HTR-8/SVneo (cell line): ENCODE data around the gene PLCH2.

Experiments
- DNase-seq: peaks from one replicate; pipeline ENCODE4 v3.0.0; 2011; ENCODE audit warnings: low spot score, mixed read lengths; ENCODE audit not compliant: insufficient read length
- FAIRE-seq: peaks from 2 replicates; lab custom pipeline; 2011; peaks lifted over from hg19 to GRCh38; lab: Jason Lieb, UNC

The PLCH2 gene

DNA sequence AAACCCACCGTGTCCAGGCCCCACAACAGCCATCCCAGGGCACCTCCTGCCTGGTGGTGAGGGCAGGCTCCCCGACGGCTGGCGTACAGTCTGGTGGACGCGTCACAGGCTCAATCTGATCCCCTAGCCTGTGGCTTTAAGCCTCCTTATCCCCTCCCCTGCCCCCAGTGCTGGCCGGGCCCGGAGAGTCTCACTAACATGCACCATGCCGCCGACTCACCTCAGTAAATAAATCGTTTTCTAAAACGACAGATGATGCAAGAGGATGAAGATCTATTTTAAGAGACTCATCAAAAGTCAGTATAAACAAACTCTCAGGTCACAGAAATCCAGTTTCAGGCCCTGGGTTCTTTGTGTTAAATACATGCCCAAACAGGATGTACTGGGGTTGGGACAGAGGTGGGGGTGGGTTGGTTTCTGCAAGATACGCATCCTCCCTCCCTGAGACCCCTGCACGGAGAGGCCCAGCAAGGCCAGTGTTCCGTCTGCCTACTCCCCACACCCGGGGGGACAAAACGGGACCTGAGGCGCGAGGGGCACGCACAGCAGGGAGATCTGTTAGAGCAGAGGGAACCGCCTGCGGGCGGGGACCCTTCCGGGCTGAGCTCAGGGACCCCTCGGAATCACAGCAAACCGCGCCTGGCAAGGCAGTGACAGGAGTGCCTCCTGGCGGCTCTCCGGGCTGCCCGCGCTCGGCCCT is 47.3 kb downstream of the PLCH2 start:
- no peak for FAIRE-seq
- no peak for DNase-seq

GRCh38 chr1:2523891-2524609 is 48.0 kb downstream of the PLCH2 start:
- FAIRE-seq (no peak), DNase-seq (no peak)

GRCh38 chr1:2525572-2525919 is 49.5 kb downstream of the PLCH2 start:
- FAIRE-seq (no peak), DNase-seq (no peak)

- FAIRE-seq (peak; percentile 90), DNase-seq (peak; percentile 87)
Observed at GRCh38 chr1:2525920-2526823, 50.1 kb downstream of the PLCH2 start, which contains the start of gene PANK4. TSS of gene PANK4 (minus strand) at chr1:2526596. CDS start at chr1:2526587, 9 bp downstream.

GRCh38 chr1:2526824-2527555 is 50.9 kb downstream of the PLCH2 start:
- FAIRE-seq (peak; percentile 4), DNase-seq (peak; percentile 35)

DNA sequence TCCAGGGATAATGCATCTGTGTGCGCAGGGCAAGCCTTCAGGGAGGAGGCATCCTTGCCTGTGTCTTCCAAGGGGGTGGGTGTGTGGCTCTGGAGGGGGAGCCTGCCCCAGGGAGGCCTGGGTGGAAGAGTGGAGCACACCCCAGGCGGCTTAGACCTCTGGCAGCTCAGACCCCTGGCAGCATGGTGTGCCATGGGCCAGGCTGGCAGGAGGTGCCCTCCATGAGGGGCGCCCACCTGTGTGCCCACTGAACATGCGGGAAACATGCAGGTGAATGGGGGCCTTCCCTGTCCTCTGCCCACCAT is 51.4 kb downstream of the PLCH2 start:
- no peak for FAIRE-seq
- DNase-seq = no peak

DNA sequence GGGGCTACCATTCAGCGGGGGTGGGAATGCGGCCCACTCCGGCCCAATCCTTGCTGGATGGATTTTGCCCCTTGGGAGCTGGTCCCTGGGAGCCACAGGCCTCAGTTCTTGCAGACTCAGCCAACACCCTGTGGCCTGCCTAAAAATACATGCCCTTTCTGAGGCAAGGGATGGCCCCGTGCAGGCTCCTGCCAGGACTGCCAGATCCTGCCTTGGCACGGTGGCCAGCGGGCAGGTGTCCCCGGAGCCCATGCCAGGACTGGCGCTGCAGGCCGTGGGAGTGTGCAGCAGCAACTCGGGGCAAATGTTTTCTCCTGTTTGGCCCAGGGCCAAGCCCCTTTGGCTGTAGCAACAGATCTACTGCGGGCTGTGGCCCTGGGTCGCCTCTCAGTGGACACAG is 51.9 kb downstream of the PLCH2 start:
- FAIRE-seq (no peak), DNase-seq (no peak)

- FAIRE-seq (no peak), DNase-seq (no peak)
Observed at GRCh38 chr1:2528611-2528965, 52.5 kb downstream of the PLCH2 start.

DNA sequence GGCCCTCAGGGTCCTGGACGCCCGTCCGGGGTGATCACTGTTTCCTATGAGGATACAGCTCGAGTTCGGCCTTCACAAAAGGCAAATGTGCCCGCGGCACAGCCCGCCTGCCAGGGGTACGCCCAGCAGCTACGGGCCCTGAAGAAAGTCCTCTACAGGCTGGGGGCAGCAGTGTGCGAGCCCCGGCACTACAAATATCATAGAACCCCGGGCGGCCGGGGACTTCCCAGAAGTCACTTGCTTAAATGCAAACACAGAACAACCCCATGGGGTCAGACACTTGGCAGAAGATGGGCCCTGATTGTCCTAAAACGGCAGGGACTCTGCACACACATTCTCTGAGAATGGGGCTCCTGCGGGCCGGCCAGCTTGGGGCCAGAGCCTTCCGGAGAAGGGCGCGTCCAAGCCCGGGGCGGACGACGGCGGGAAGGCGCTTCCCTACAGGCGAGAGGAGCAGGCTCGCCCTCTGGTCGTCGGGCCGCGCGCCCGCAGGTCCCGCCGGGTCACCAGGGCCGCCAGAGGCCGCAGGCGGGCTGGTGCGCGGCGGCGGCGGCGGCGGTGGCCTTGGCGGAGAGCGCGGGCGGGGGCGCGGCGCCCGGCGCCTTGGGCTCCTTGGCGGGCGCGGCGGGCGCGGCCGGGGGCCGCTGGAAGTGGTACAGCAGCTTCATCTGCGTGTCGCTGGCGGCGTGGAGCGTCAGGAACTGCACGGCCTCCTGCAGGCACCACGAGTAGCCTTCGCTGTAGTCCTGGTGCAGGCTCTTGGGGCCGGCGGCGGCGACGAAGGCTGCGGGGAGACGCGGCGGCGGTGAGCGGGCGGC is 53.1 kb downstream of the PLCH2 start:
- no peak for FAIRE-seq
- DNase-seq = no peak

GRCh38 chr1:2529784-2530512 is 53.9 kb downstream of the PLCH2 start, which contains the start of gene HES5:
TSS of gene HES5 (minus strand) at chr1:2530263. CDS start at chr1:2530164, 99 bp downstream.
- DNase-seq (no peak), FAIRE-seq (no peak)

DNA sequence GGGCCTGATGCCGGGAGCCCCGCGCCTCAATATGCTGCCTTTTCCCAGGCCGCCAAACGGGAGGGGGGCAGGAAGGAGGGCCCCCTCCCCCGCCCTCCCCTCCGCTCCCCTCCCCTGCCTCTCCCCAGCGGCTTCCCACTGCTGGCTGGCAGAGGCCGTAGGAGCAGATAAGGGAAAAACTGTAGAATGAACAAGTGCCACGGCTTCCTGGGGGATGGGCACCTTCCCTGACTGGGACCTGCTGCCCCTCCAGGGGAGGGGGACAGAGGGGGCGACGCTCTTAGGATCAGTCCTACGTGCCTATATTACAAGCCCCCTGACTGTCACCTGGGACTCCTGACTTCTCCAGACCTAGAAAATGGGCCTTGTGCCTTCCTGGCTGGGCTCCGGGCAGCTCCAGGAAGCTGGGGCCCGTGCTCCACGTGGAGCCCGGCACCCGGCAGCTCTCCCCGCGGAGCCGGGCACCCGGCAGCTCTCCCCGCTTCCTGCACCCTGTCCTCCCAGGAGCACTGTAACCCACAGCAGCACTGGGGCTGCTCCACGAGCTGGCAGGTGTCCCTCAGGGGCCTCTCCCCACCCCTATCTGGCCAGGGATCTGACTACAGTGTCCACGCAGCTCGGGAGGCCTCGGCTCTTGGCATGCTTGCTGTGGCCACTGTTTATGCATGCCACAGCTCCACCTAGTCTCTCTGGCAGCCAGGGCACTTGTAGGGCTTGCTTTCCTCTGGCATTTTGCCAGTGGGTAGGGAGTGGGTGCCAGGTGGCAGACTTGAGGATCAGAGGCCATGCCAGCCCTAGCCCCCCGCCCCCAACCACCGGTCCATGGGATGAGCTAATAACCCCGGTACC is 54.6 kb downstream of the PLCH2 start:
- FAIRE-seq = no peak
- DNase-seq = no peak

- DNase-seq = no peak
- no peak for FAIRE-seq
Observed at GRCh38 chr1:2532485-2533160, 56.5 kb downstream of the PLCH2 start.

- DNase-seq = no peak
- FAIRE-seq = peak; percentile 83
Observed at GRCh38 chr1:2533365-2533764, 57.3 kb downstream of the PLCH2 start.

DNA sequence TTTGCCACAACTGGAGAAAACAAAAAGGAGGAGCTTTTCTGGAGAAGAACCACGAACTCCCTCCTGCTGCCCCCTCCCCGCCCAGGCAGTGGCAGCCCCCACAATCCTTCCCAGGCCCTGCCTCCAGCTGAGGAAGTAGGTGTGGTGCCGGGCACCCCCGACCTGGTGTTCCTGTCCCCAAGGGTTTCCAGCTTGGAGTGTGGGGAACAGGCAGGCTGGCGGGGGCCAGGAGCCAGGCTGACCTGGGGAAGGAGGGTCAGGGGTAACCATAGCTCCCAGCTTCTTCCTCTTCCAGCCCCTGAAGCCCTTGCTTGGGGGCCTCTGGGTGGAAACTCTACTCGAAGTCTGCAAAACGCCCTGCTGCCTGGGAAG is 58.2 kb downstream of the PLCH2 start:
- no peak for FAIRE-seq
- DNase-seq = no peak

DNA sequence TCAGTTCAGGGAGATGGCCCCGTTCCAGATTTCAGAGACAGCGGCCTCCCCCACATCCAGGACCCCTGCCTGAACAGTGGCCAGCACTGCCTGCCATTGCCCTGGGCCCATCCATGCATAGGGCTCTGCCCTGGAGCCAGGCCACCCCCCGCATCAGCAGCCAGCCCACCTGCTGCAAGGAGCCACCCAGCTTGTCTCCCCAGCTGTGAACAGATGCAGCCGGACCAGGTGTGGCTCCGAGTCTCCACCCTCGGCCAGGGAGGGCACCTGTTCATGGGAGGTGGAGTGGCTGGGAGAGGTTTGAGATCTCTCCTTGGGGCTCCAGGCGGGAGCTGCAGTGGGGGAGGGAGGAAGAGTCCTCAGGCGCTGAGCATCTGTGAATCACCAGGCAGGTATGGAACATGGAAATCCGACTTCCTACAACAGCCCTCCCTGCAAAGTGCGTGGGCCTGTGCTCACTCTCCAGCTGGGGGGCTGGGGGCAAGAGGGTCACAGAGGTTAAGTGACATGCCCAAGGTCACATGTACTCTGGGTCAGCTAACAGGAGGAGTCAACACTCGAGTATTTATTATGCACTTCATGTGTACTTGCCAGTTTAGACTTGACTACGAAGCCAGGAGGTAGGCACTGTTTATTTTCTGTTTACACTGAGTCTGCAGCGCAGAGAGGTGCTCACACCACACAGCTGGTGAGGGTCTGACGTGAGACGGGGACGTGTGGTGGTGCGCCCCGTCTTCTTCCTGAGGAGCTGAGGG is 58.8 kb downstream of the PLCH2 start:
- DNase-seq (peak; percentile 60), FAIRE-seq (peak; percentile 60)

DNA sequence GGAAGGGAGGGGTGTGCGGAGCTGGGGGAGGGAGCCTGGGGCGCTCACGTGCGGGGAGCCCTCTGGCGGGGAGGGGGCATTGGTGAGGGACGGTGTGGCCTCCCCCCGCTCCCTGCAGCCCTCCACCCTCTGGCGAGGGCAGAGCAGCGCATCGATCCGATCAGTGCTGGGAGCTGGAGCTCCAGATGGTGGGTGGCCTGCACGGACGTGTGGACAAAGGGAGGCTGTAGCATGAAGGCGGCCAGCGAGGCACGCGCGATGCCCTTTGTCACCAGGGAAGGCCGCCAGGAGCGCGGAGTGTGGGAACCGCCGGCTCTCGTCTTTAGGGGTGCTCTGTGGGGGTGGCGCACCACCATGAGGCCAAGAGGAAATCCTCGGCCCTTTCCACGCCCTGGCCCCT is 59.4 kb downstream of the PLCH2 start:
- DNase-seq (no peak), FAIRE-seq (no peak)

DNA sequence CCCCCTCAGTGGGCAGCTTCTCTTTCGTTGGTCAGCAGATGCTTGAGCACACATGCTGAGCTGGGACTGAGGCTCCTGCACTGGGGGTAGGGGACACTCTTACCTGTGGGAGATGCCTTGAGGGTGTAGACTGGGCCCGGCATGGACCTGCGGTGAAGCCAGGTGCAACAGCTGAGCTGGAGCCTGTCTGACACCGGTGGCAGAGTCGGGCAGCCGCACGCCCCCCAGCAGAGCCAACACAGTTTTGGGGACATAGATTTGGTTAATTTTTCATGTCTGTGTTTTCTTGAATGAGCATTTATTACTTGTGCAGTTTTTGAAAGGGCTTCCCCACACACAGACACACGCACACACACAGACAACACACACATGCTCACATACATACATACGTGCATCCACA is 59.9 kb downstream of the PLCH2 start:
- DNase-seq (no peak), FAIRE-seq (no peak)
